ACC112 (cell line): Measurements from ENCODE around the gene JPT1.

Experiments used
- H2AFZ ChIP-seq: fragments of 200-600 bp; sonication (generic); one replicate; pipeline ENCODE4 v1.6.0; 2017; ENCODE audit warnings: antibody characterized with exemption, low read length; ENCODE audit not compliant: unreplicated experiment
- H3K27ac ChIP-seq: fragments of 200-600 bp; sonication (generic); 2 replicates; pipeline ENCODE4 v1.5.1; 2014; ENCODE audit warnings: low read depth, mild to moderate bottlenecking, antibody characterized with exemption, low read length, moderate library complexity
- H3K27me3 ChIP-seq: fragments of 200-600 bp; sonication (generic); 2 replicates; pipeline ENCODE4 v1.6.1; 2014; ENCODE audit warnings: mild to moderate bottlenecking, antibody characterized with exemption, low read length, moderate library complexity, mixed read lengths; ENCODE audit not compliant: insufficient read depth
- H3K36me3 ChIP-seq: fragments of 200-600 bp; sonication (generic); 2 replicates; pipeline ENCODE4 v1.6.1; 2016; ENCODE audit warnings: mild to moderate bottlenecking, antibody characterized with exemption, low read length, moderate library complexity, mixed read lengths; ENCODE audit not compliant: insufficient read depth
- H3K4me1 ChIP-seq: fragments of 200-600 bp; sonication (generic); one replicate; pipeline ENCODE4 v1.6.1; 2016; ENCODE audit warnings: low read length, mixed read lengths; ENCODE audit not compliant: insufficient read depth, unreplicated experiment, control insufficient read depth
- H3K4me3 ChIP-seq: fragments of 200-600 bp; sonication (generic); 2 replicates; pipeline ENCODE4 v1.5.1; 2014; ENCODE audit warnings: mild to moderate bottlenecking, low read depth, low read length
- H3K79me2 ChIP-seq: fragments of 200-600 bp; sonication (generic); one replicate; pipeline ENCODE4 v1.6.0; 2016; ENCODE audit warnings: low read length; ENCODE audit not compliant: control insufficient read depth, unreplicated experiment, insufficient read depth

Gene JPT1, protein sequence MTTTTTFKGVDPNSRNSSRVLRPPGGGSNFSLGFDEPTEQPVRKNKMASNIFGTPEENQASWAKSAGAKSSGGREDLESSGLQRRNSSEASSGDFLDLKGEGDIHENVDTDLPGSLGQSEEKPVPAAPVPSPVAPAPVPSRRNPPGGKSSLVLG

GRCh38 chr17:75154195-75155106 lies at the start of gene JPT1:
TSS of gene JPT1 (minus strand) at chr17:75154512. CDS start at chr17:75154397, 115 bp downstream.
- H3K4me1 ChIP-seq = peaks cover 25% of the 10 kb centered on the region
- peak within 1 kb of the TSS; percentile 6 for H2AFZ ChIP-seq
- peaks cover 44% of the 10 kb centered on the region for H3K79me2 ChIP-seq
- no peaks in the 10 kb centered on the region for H3K27me3 ChIP-seq
- no peaks in the 10 kb centered on the region for H3K36me3 ChIP-seq
- peak within 1 kb of the TSS; percentile 84 for H3K4me3 ChIP-seq
- H3K27ac ChIP-seq = no peak within 1 kb of the TSS

- no peaks in the 10 kb centered on the region for H3K27me3 ChIP-seq
- H3K27ac ChIP-seq = no peak overlapping the region
- H3K36me3 ChIP-seq = no peaks in the 10 kb centered on the region
- no peak overlapping the region for H3K4me3 ChIP-seq
- no peak overlapping the region for H2AFZ ChIP-seq
- H3K4me1 ChIP-seq = peaks cover 4% of the 10 kb centered on the region
- no peaks in the 10 kb centered on the region for H3K79me2 ChIP-seq
Measured at GRCh38 chr17:75199886-75200618, 45.7 kb upstream of the JPT1 start.

DNA sequence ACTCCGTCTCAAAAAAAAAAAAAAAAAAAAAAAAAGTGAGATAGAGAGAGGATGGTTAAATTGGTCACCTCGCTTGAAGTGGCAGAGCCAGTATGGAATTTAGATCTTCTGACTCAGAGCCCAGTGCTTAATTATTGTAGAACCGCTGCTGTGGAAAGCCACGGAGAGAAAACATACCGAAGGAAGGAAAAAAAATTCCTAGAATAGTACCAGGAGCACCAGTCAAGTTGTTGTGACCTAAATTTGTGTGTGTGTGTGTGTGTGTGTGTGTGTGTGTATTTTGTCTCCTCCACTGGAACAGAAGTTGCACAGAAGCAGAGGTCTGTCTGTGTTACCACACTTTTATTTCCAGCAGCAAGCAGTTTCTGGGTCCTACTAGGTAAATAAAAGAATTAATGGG lies 40.6 kb upstream of the JPT1 start:
- no peak overlapping the region for H3K4me3 ChIP-seq
- H3K4me1 ChIP-seq = no peaks in the 10 kb centered on the region
- H3K36me3 ChIP-seq = no peaks in the 10 kb centered on the region
- no peaks in the 10 kb centered on the region for H3K27me3 ChIP-seq
- H3K27ac ChIP-seq = no peak overlapping the region
- no peaks in the 10 kb centered on the region for H3K79me2 ChIP-seq
- no peak overlapping the region for H2AFZ ChIP-seq

- Histone ChIP-seq H3K27me3 (no peaks in the 10 kb centered on the region), H3K27ac (no peak overlapping the region), H3K4me3 (no peak overlapping the region), H3K79me2 (no peaks in the 10 kb centered on the region), H3K4me1 (peaks cover 5% of the 10 kb centered on the region), H3K36me3 (no peaks in the 10 kb centered on the region), H2AFZ (no peak overlapping the region)
Measured at GRCh38 chr17:75191584-75191983, 37.3 kb upstream of the JPT1 start.

DNA sequence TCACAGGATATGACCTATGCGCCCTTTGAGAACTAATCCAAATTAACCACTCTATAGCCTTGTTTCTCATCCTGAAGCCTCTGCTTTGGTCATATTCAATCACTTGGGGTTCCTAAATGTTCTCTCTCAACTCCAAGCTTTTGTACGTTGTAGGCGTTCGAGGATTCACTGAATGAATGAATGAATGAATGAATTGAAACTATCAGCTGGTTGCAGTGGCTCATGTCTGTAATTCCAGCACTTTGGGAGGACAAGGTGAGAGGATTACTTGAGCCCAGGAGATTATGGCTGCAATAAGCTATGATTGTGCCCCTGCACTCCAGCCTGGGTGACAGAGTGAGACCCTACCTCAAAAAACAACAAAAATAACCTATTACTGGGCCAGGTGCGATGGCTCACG lies 34.3 kb upstream of the JPT1 start:
- H3K36me3 ChIP-seq = no peaks in the 10 kb centered on the region
- H3K4me1 ChIP-seq = peaks cover 5% of the 10 kb centered on the region
- no peak overlapping the region for H3K27ac ChIP-seq
- H3K4me3 ChIP-seq = no peak overlapping the region
- no peaks in the 10 kb centered on the region for H3K27me3 ChIP-seq
- H3K79me2 ChIP-seq = no peaks in the 10 kb centered on the region
- no peak overlapping the region for H2AFZ ChIP-seq

DNA sequence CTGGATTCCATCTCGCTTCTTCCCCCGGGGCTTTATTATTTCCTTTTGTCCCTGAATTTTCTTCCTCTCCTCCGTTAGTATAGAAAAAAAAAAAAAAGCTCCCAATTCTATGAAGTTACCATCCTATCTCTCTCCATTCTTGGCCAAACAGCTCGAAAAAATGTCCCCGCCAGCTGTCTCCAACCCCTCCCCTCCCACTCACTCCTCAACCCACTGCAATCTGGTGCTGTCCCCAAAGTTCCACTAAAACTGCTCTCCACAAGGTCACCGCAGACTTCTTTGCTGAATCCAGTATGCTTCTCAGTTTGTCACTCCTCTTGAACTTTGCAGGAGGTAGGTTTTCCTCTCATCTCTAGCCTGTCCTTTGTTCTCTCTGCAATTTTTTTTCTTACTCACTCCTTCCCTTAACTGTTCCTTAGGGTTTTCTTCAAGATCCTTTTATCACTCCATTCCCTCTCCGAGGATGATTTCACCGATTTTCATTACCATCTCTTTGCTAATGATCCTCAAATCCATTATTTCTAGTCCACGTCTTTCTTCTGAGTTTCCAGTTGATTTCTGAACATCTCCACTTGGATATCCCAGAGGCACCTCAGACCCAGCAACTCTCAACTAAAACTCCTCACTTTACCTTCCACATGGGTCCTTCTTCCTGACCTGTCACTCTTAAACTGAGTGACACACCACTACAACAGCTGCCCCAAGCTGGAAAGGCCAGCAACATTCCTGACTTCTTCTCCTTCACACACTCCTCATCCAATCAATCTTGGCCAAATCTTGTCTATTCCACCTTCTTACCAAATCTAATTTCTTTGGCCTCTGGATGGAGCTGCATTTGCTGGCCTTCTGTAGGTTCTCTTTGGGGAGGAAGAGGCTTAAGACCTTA lies 29.9 kb upstream of the JPT1 start:
- no peaks in the 10 kb centered on the region for H3K27me3 ChIP-seq
- peaks cover 33% of the 10 kb centered on the region for H3K79me2 ChIP-seq
- H3K4me1 ChIP-seq = peaks cover 5% of the 10 kb centered on the region
- H3K27ac ChIP-seq = no peak overlapping the region
- no peak overlapping the region for H3K4me3 ChIP-seq
- H2AFZ ChIP-seq = no peak overlapping the region
- peaks cover 2% of the 10 kb centered on the region; the same call in 1 of the 2 replicates for H3K36me3 ChIP-seq

DNA sequence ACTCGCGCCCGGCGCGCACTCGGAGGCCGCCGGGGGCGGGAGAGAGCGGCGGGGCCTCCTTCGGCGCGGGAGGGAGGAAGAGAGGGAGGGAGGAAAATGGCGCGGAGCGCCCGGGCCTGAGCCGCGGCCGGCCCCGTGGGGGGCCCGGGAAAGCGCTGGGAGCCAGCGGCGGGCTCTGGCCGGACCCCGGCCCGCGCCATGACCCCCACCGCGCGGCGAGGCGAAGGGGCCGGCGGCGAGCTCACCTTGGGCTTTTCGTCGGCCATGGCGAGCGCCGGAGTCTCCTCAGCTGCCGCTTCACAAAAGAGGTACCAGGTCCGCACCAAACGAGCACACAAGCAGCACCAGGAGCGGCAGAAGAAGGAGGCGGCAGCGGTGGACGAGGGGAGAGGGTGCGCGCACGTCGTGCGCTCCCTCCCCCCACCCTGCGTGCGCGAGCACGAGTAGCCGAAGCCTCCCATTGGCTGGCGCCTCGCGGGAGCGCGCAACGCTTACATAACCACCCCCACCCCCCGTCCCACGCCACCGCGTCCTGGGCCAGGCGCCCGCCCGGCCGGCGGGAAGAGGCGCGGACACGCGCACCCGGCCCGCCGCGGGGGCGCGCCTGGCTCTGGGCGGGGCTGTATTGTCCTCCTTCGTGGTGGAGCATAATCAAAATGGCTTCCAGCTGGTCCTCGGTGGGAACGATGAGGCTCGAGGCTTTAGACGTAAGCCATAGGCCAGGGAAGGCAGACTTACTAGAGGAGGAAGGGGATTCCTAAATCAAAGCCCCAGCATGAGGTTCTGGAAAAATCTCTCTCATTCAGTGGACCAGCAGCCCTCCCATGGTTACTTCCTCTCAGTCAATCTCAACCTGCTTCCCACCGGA lies 28.5 kb upstream of the JPT1 start, which contains the start of gene SUMO2:
Gene SUMO2 (minus strand): TSS at position 391 of the 868 bp plus-strand sequence. CDS start 125 bp downstream, at position 266.
- Histone ChIP-seq H3K4me1 (peaks cover 3% of the 10 kb centered on the region), H2AFZ (peak within 1 kb of the TSS; percentile 94), H3K79me2 (peaks cover 46% of the 10 kb centered on the region), H3K27me3 (no peaks in the 10 kb centered on the region), H3K4me3 (peak within 1 kb of the TSS; percentile 97), H3K36me3 (peaks cover 5% of the 10 kb centered on the region; the same call in 1 of the 2 replicates), H3K27ac (peak within 1 kb of the TSS; percentile 94)

DNA sequence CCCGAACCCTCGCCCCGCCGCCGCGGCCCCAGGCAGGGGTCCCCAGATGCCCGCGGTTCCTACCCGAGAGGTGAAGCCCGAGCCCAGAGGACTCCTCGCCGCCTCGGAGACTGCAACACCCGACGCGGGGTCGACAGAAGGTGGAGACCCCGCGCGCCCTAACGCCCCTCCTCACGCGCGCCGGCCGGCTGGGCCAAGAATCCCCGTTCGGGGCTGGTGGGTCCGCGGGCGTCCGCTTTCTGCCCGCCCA lies 27.9 kb upstream of the JPT1 start:
- Histone ChIP-seq H3K27me3 (no peaks in the 10 kb centered on the region), H3K27ac (peak overlapping the region; percentile 94), H2AFZ (no peak overlapping the region), H3K36me3 (peaks cover 5% of the 10 kb centered on the region; the same call in 1 of the 2 replicates), H3K4me3 (peak overlapping the region; percentile 97), H3K4me1 (peaks cover 3% of the 10 kb centered on the region), H3K79me2 (peaks cover 51% of the 10 kb centered on the region)

GRCh38 chr17:75181608-75182318 lies 27.5 kb upstream of the JPT1 start:
- H3K27ac ChIP-seq = peak overlapping the region; percentile 94
- no peaks in the 10 kb centered on the region for H3K27me3 ChIP-seq
- peaks cover 54% of the 10 kb centered on the region for H3K79me2 ChIP-seq
- H3K36me3 ChIP-seq = peaks cover 5% of the 10 kb centered on the region; the same call in 1 of the 2 replicates
- H3K4me3 ChIP-seq = peak overlapping the region; percentile 97
- peaks cover 3% of the 10 kb centered on the region for H3K4me1 ChIP-seq
- no peak overlapping the region for H2AFZ ChIP-seq
